Vagina (tissue), 2 donors: Measurements from ENCODE around the gene ZMYND10.

Source experiments
- POLR2A ChIP-seq, 2 donors: fragments of 450-650 bp; IDR thresholded peaks; one replicate each; pipeline ENCODE4 v1.6.1; 2017; ENCODE audit warnings: antibody characterized with exemption in 2 of 2, mild to moderate bottlenecking in 2 of 2, moderate library complexity in 2 of 2
- POLR2AphosphoS5 ChIP-seq, 2 donors: sonication (generic); formaldehyde crosslinking; IDR thresholded peaks; one replicate each; pipeline ENCODE4 v1.9.0; 2017; ENCODE audit warnings: antibody characterized with exemption in 2 of 2, mild to moderate bottlenecking in 2 of 2, low read depth in 1 of 2; ENCODE audit not compliant: insufficient read depth in 1 of 2
- TF ChIP-seq, protein P1 (sequence below), 3 experiments: fragments of 450-650 bp in 2 of 3; fragments of 200-600 bp in 1 of 3; sonication (generic) in 1 of 3; IDR thresholded peaks; one replicate each; pipeline ENCODE4 v1.5.1; 2017 to 2019; ENCODE audit warnings: antibody characterized with exemption in 3 of 3, mild to moderate bottlenecking in 2 of 3, moderate library complexity in 2 of 3

GRCh38 chr3:50334339-50335075, 11.0 kb downstream of the ZMYND10 start:
- TF ChIP-seq, protein P1, sequence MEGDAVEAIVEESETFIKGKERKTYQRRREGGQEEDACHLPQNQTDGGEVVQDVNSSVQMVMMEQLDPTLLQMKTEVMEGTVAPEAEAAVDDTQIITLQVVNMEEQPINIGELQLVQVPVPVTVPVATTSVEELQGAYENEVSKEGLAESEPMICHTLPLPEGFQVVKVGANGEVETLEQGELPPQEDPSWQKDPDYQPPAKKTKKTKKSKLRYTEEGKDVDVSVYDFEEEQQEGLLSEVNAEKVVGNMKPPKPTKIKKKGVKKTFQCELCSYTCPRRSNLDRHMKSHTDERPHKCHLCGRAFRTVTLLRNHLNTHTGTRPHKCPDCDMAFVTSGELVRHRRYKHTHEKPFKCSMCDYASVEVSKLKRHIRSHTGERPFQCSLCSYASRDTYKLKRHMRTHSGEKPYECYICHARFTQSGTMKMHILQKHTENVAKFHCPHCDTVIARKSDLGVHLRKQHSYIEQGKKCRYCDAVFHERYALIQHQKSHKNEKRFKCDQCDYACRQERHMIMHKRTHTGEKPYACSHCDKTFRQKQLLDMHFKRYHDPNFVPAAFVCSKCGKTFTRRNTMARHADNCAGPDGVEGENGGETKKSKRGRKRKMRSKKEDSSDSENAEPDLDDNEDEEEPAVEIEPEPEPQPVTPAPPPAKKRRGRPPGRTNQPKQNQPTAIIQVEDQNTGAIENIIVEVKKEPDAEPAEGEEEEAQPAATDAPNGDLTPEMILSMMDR (IDR thresholded peaks at IDR 0.05): no peak
- no peak for TF ChIP-seq POLR2A (IDR thresholded peaks at IDR 0.05)
- no peak for TF ChIP-seq POLR2AphosphoS5 (IDR thresholded peaks at IDR 0.05; ENCODE audit: insufficient read depth in 1 of 2, low read depth in 1 of 2)
